Peyer's patch (tissue), 4 donors: ENCODE data around the gene CD48. TPM values are rescaled to one million over a fixed set of nuclear protein-coding genes. Genes with fewer than 3 reads are reported as not detected.
A peak's percentile ranks its signal among the peaks of the same experiment; 100 is the strongest.
"Not testable (repeated sequence)": the region's sequence is repeated elsewhere in the genome, so short reads cannot be mapped to it uniquely, and the experiment has no call there.

Experiments
- DNase-seq, 3 donors: peaks; one replicate each; pipeline ENCODE4 v3.0.0-alpha.2; 2017 to 2019
- H3K27ac ChIP-seq, 4 donors: fragments of 200-600 bp; sonication (generic); one replicate each; pipeline ENCODE4 v1.5.1; 2016 to 2019
- H3K27me3 ChIP-seq, 2 donors: fragments of 200-600 bp; sonication (generic); one replicate each; pipeline ENCODE4 v1.5.1; 2019
- H3K36me3 ChIP-seq, 3 donors: fragments of 200-600 bp; sonication (generic); one replicate each; pipeline ENCODE4 v1.5.1; 2016 to 2019
- H3K4me1 ChIP-seq, 4 donors: fragments of 200-600 bp; sonication (generic); one replicate each; pipeline ENCODE4 v1.5.1; 2016 to 2019
- H3K4me3 ChIP-seq, 4 donors: fragments of 200-600 bp; sonication (generic); 1 replicate in 3 of 4; 2 replicates in 1 of 4; pipeline ENCODE4 v1.5.1; 2016 to 2019; ENCODE audit warnings: mild to moderate bottlenecking in 1 of 4
- H3K9me3 ChIP-seq, 4 donors: fragments of 200-600 bp; sonication (generic); one replicate each; pipeline ENCODE4 v1.5.1; 2016 to 2019; ENCODE audit warnings: mild to moderate bottlenecking in 1 of 4
- CTCF ChIP-seq, 6 experiments: fragments of 450-650 bp in 4 of 6; fragments of 200-600 bp in 2 of 6; sonication (generic) in 1 of 6; IDR thresholded peaks; one replicate each; pipeline ENCODE4 v1.5.1; 2017 to 2019; ENCODE audit warnings: antibody characterized with exemption in 6 of 6, mild to moderate bottlenecking in 3 of 6, moderate library complexity in 1 of 6
- POLR2A ChIP-seq, 2 donors: fragments of 450-650 bp; IDR thresholded peaks; one replicate each; pipeline ENCODE4 v1.5.1; 2017; ENCODE audit warnings: antibody characterized with exemption in 2 of 2, mild to moderate bottlenecking in 2 of 2, moderate library complexity in 2 of 2
- total RNA-seq, 4 donors: library from RNA; depleted of rRNA; stranded (reverse); fragments of >200 nt; gene quantifications; one replicate each; pipeline ENCODE4 v1.1.0, GENCODE V29; 2016

Gene CD48
- total RNA-seq, 4 donors from 2014 or later, result 1.4 to 84.2 (median 9.9) TPM

- Histone ChIP-seq H3K27me3 (no peaks in the 10 kb centered on the region), H3K36me3 (no peaks in the 10 kb centered on the region), H3K27ac (no peak overlapping the region), H3K4me3 (no peak overlapping the region), H3K9me3 (no peaks in the 10 kb centered on the region), H3K4me1 (no peaks in the 10 kb centered on the region)
- no peak for DNase-seq
- TF ChIP-seq CTCF (IDR thresholded peaks at IDR 0.05) (no peak), POLR2A (IDR thresholded peaks at IDR 0.05) (no peak)
Observed at GRCh38 chr1:160718210-160718609, 6.6 kb upstream of the CD48 start.

GRCh38 chr1:160717306-160717705, 5.7 kb upstream of the CD48 start:
- DNase-seq, result no peak
- TF ChIP-seq CTCF (IDR thresholded peaks at IDR 0.05) (no peak), POLR2A (IDR thresholded peaks at IDR 0.05) (no peak)
- Histone ChIP-seq H3K27ac (no peak overlapping the region), H3K4me3 (no peak overlapping the region), H3K27me3 (no peaks in the 10 kb centered on the region), H3K9me3 (no peaks in the 10 kb centered on the region), H3K4me1 (peaks cover 0 to 6% (median 2%) of the 10 kb centered on the region in 4 donors), H3K36me3 (no peaks in the 10 kb centered on the region)

- H3K4me3 ChIP-seq, result no peak overlapping the region
- H3K4me1 ChIP-seq, result peaks cover 0 to 10% (median 4%) of the 10 kb centered on the region in 4 donors
- no peak for DNase-seq
- H3K36me3 ChIP-seq, result no peaks in the 10 kb centered on the region
- TF ChIP-seq POLR2A (IDR thresholded peaks at IDR 0.05) (no peak), CTCF (IDR thresholded peaks at IDR 0.05) (no peak)
- H3K27ac ChIP-seq, result no peak overlapping the region
- H3K9me3 ChIP-seq, result no peaks in the 10 kb centered on the region
- no peaks in the 10 kb centered on the region for H3K27me3 ChIP-seq
Observed at GRCh38 chr1:160716013-160716412, 4.4 kb upstream of the CD48 start.

- peaks cover 0 to 10% (median 4%) of the 10 kb centered on the region in 4 donors for H3K4me1 ChIP-seq
- H3K36me3 ChIP-seq, H3K27me3 ChIP-seq, H3K4me3 ChIP-seq, DNase-seq, H3K27ac ChIP-seq, H3K9me3 ChIP-seq: not testable (repeated sequence)
Observed at GRCh38 chr1:160714034-160714648, 2.5 kb upstream of the CD48 start.

- no peak overlapping the region for H3K4me3 ChIP-seq
- no peak for DNase-seq
- no peaks in the 10 kb centered on the region for H3K27me3 ChIP-seq
- peaks cover 0 to 10% (median 4%) of the 10 kb centered on the region in 4 donors for H3K4me1 ChIP-seq
- no peaks in the 10 kb centered on the region for H3K9me3 ChIP-seq
- TF ChIP-seq POLR2A (IDR thresholded peaks at IDR 0.05), result no peak
- TF ChIP-seq CTCF (IDR thresholded peaks at IDR 0.05), result no peak
- H3K36me3 ChIP-seq, result no peaks in the 10 kb centered on the region
- H3K27ac ChIP-seq, result peak overlapping the region; percentile 72 to 88 (median 78)
Observed at GRCh38 chr1:160713161-160713560, 1.5 kb upstream of the CD48 start.

- H3K36me3 ChIP-seq, H3K27me3 ChIP-seq, H3K4me3 ChIP-seq, H3K9me3 ChIP-seq: not testable (repeated sequence)
- peak overlapping the region; percentile 72 to 88 (median 78) for H3K27ac ChIP-seq
- H3K4me1 ChIP-seq, result peaks cover 0 to 11% (median 4%) of the 10 kb centered on the region in 4 donors
- DNase-seq, result peak in 2 of 3 donors; percentile 53 to 62
Observed at GRCh38 chr1:160712525-160713080, 981 bp upstream of the CD48 start.

GRCh38 chr1:160711276-160711601, 383 bp downstream of the CD48 start:
- Histone ChIP-seq H3K4me3 (peak overlapping the region; percentile 42 to 51 (median 46)), H3K4me1 (peaks cover 0 to 13% (median 4%) of the 10 kb centered on the region in 4 donors), H3K27me3 (no peaks in the 10 kb centered on the region), H3K27ac (peak overlapping the region; percentile 72 to 88 (median 78)), H3K9me3 (no peaks in the 10 kb centered on the region), H3K36me3 (no peaks in the 10 kb centered on the region)
- TF ChIP-seq CTCF (IDR thresholded peaks at IDR 0.05), result no peak
- no peak for TF ChIP-seq POLR2A (IDR thresholded peaks at IDR 0.05)
- DNase-seq, result no peak
